Right cardiac atrium (tissue), 5 donors: ENCODE results near the gene HGD. TPM values are rescaled to one million over a fixed set of nuclear protein-coding genes. Genes with fewer than 3 reads are reported as not detected.
"Not testable (repeated sequence)": the region's sequence is repeated elsewhere in the genome, so short reads cannot be mapped to it uniquely, and the experiment has no call there.

Experiments
- ATAC-seq, 2 donors: fragments of 200-7000 bp; cut with Tn5 transposase; one replicate each; pipeline versions ENCODE4 v1.8.0 to v1.9.1; 2020; ENCODE audit warnings: moderate library complexity in 2 of 2, mild to moderate bottlenecking in 1 of 2
- DNase-seq, 3 donors: peaks; one replicate each; pipeline ENCODE4 v3.0.0-alpha.2; 2020
- H3K27ac ChIP-seq: one replicate; pipeline ENCODE4 v1.5.1; 2013; ENCODE audit warnings: mild to moderate bottlenecking, low read length, control low read depth, moderate library complexity
- H3K27me3 ChIP-seq: one replicate; pipeline ENCODE4 v1.6.1; 2013; ENCODE audit not compliant: control insufficient read depth, insufficient read depth
- H3K4me1 ChIP-seq: one replicate; pipeline ENCODE4 v1.6.1; 2013; ENCODE audit warnings: low read length; ENCODE audit not compliant: control insufficient read depth, insufficient read depth
- H3K4me3 ChIP-seq: one replicate; pipeline ENCODE4 v1.5.1; 2013; ENCODE audit warnings: low read length, control low read depth
- H3K9me3 ChIP-seq: one replicate; pipeline ENCODE4 v1.6.1; 2013; ENCODE audit warnings: low read length; ENCODE audit not compliant: control insufficient read depth
- WGBS: extraction: QIAGEN DNeasy Blood & Tissue Kit; methylation state at CpG from one replicate; pipeline ENCODE4 v1.1.7; 2013; 5-methylcytosine and 5-hydroxymethylcytosine counted together
- intact Hi-C, 4 donors: fragments of 100-400 bp; cut with DNase I; formaldehyde crosslinking; loops; one replicate each; pipeline versions ENCODE4 v1.11.0 to v1.14.0; 2022 to 2023
- long read RNA-seq, 4 donors: library from polyadenylated mRNA; unstranded; transcript quantifications; one replicate each; pipeline ENCODE4 v2.0.0, GENCODE V29; 2020 to 2021
- polyA plus RNA-seq: library from polyadenylated mRNA; stranded (reverse); fragments of 200-250 nt; gene quantifications from one replicate; pipeline ENCODE4 v1.2.3, GENCODE V29; 2013
- total RNA-seq, 4 donors: library from RNA; stranded (reverse); fragmentation: NEBNext Ultra II Directional; extraction: Animal tissue kit (Norgen Biotek cat#: 25700); gene quantifications; one replicate each; pipeline ENCODE4 v1.2.1, GENCODE V29; 2021
- donor health status: healthy with polysubstance abuse.
- donor health status: DM: no; HTN: yes; CAD: no.
- donor health status: DM: no; HTN: no; CAD: no.
- donor health status: DM: no; HTN: yes; CAD: no; lungs with severe emphysema.
- donor health status: DM: yes; HTN: yes; CAD: no.

Gene HGD
- total RNA-seq, result under 1 TPM in 2 of 4 donors, not detected in 2; 0.11 to 0.50 TPM
- 0.07 TPM for polyA plus RNA-seq
- long read RNA-seq, donor 1, result 0 reads
- long read RNA-seq, donor 2, result 0 reads
- long read RNA-seq, donor 3, result 0 reads
- long read RNA-seq, donor 4, result 0 reads

- intact Hi-C loops, result no loop called here
- ATAC-seq, result no peak
- DNase-seq, result no peak
Measured at GRCh38 chr3:120682095-120682681, at the start of gene HGD. Gene HGD, minus strand, starts transcription at chr3:120682239. Its CDS starts 128 bp downstream, at chr3:120682111.

DNA sequence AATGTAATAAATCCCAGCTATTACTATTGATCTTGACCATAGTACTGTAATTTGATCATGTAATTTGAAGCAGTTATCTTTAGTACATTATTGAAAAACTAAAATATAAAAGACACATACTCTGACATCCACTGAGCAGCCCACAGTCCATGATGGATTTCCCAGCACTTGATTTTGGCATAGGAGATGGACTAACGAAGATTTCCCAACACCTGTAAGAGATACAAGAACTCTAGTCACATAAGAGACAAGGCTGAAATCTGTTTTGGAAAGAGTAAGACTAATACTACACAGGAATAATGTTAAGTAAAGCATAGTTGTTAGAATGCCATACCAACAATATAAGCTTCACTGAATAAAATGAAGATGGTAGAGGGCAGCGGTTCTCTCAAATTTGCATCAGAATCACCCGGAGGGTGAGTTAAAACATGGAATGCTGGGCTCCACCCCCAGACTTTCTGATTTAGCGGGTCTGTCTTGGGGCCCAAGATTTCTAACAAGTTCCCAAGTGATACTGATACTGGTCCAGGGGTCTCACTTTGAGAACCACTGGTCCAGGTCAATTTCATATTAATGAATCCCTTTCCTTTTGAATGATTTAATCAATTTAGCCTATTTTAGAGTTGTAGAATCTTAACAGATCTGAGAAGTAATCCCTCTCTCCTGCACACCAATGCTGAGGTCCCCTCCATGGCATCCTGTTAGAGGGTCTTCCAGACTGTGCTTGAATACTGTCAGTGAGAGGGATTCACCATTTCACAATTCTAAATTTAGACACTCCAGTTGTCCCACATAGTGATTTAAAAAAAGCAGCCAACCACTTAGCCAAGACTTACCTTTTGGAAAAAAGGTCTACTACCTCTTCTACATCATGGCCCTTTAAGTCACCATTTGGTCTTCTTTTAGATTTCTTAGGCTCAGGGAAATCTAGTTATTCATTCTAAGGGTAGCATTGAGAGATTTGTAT is 48.8 kb upstream of the HGD start:
- Histone ChIP-seq H3K4me1 (no peaks in the 10 kb centered on the region), H3K27ac (no peak overlapping the region), H3K4me3 (no peak overlapping the region), H3K9me3 (no peaks in the 10 kb centered on the region), H3K27me3 (no peaks in the 10 kb centered on the region)
- intact Hi-C loops, result no loop called here
- ATAC-seq, result no peak
- 89% methylated on average over 4 of the region's 4 CpGs for WGBS
- no peak for DNase-seq

More at GRCh38 chr3:120682095-120682681, at the start of gene HGD:
- no peaks in the 10 kb centered on the region for H3K27me3 ChIP-seq
- 90% methylated on average over 5 of the region's 5 CpGs for WGBS
- H3K9me3 ChIP-seq, result no peaks in the 10 kb centered on the region
- H3K27ac ChIP-seq, result no peak within 1 kb of the TSS
- no peak within 1 kb of the TSS for H3K4me3 ChIP-seq
- H3K4me1 ChIP-seq, result no peaks in the 10 kb centered on the region

DNA sequence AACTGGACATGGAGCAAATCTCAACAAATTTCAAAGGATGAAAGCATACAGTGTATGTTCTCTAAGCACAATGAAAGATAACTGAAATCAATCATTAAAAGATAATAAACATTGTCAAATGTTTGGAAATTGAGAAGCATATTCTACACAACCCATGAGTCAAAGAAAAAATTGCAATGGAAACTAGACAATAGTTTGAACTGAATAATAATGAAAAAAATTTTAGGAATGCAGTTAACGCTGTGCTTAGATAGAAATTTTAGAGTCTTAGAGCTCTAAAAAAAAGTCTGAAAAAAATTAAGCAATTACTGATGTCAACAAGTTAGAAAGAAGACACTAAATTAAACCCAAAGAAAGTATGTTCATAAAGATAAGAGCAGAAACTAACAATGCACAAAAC is 44.8 kb upstream of the HGD start:
- ATAC-seq (no peak), DNase-seq (no peak)
- Histone ChIP-seq H3K4me3 (no peak overlapping the region), H3K9me3 (no peaks in the 10 kb centered on the region), H3K27me3 (no peaks in the 10 kb centered on the region), H3K4me1 (no peaks in the 10 kb centered on the region), H3K27ac (no peak overlapping the region)
- WGBS, result 81% methylated on average over 1 of the region's 1 CpG
- intact Hi-C loops, result no loop called here

GRCh38 chr3:120719167-120719834 is 37.3 kb upstream of the HGD start:
- 64% methylated on average over 20 of the region's 20 CpGs for WGBS
- H3K4me1 ChIP-seq, H3K4me3 ChIP-seq, H3K9me3 ChIP-seq, intact Hi-C loops, H3K27ac ChIP-seq, H3K27me3 ChIP-seq, ATAC-seq: not testable (repeated sequence)
- DNase-seq, result peak; percentile 72 to 89 (median 82)

DNA sequence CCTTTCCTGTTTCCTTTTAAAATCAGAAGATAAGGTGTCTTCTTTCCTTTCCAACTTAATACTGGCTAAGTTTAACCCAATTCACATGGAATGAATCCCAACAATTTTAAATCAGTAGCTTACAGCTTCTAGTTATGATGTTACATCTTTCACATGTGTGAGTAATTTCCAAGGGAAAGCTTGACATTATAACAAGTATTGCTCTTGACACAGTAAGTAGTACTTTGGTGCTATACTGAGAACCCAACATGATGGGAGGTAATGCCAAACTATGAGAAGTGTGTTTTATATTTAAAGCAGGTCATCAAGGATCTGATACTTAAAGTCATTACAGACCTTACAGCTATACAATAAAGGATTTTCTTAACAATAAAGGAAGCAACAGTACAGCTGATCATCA is 31.2 kb upstream of the HGD start:
- H3K27ac ChIP-seq, result no peak overlapping the region
- no peaks in the 10 kb centered on the region for H3K27me3 ChIP-seq
- H3K4me3 ChIP-seq, result no peak overlapping the region
- ATAC-seq, result no peak
- DNase-seq, result no peak
- H3K4me1 ChIP-seq, result no peaks in the 10 kb centered on the region
- H3K9me3 ChIP-seq, result no peaks in the 10 kb centered on the region
- intact Hi-C loops, result no loop called here

- Histone ChIP-seq H3K4me3 (no peak overlapping the region), H3K27ac (no peak overlapping the region), H3K27me3 (no peaks in the 10 kb centered on the region), H3K4me1 (no peaks in the 10 kb centered on the region), H3K9me3 (no peaks in the 10 kb centered on the region)
- no peak for ATAC-seq
- no peak for DNase-seq
- WGBS, result 95% methylated on average over 1 of the region's 1 CpG
- intact Hi-C loops, result no loop called here
Measured at GRCh38 chr3:120710369-120710768, 28.3 kb upstream of the HGD start.

GRCh38 chr3:120708408-120708807 is 26.4 kb upstream of the HGD start:
- Histone ChIP-seq H3K27me3 (no peaks in the 10 kb centered on the region), H3K4me1 (no peaks in the 10 kb centered on the region), H3K4me3 (no peak overlapping the region), H3K27ac (no peak overlapping the region), H3K9me3 (no peaks in the 10 kb centered on the region)
- no peak for ATAC-seq
- DNase-seq, result no peak
- intact Hi-C loops, result no loop called here

GRCh38 chr3:120706950-120707349 is 24.9 kb upstream of the HGD start:
- H3K4me1 ChIP-seq, result no peaks in the 10 kb centered on the region
- H3K27me3 ChIP-seq, result no peaks in the 10 kb centered on the region
- ATAC-seq, result no peak
- no peak overlapping the region for H3K27ac ChIP-seq
- intact Hi-C loops, result no loop called here
- no peak overlapping the region for H3K4me3 ChIP-seq
- H3K9me3 ChIP-seq, result no peaks in the 10 kb centered on the region
- no peak for DNase-seq

DNA sequence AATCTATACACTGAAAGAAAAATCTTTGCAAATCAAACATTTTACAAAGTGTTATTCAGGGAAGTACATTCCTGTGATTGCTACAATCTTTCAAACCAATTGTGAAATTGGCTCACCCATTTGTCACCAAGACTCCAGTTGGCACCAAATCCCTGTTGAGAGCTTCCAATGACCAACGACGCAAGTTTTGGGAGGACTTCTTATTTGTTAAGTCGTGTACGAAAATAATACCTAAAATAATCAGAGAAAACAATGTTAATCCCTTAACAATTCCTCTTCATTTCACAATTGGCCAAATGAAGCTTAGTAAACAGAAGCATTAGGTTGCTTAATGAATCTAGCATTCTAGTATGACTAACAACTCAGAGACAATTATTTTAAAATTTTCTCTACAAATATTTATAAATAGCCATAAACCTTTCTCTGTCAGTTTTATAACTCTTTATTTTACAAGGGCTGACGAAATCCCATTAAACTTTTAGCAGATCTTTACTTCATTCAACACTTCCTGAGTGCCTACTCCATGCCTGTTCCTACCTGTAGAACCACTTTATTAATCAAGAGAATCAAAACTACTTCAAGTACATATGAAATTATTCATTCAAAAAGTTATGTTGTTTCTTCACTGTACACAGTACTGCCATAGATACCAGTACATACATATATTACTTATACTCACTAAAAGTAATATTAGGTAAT is 24.0 kb upstream of the HGD start:
- WGBS, result 89% methylated on average over 5 of the region's 5 CpGs
- Histone ChIP-seq H3K27ac (no peak overlapping the region), H3K4me1 (no peaks in the 10 kb centered on the region), H3K27me3 (no peaks in the 10 kb centered on the region), H3K9me3 (no peaks in the 10 kb centered on the region), H3K4me3 (no peak overlapping the region)
- no peak for ATAC-seq
- intact Hi-C loops, result no loop called here
- DNase-seq, result no peak

DNA sequence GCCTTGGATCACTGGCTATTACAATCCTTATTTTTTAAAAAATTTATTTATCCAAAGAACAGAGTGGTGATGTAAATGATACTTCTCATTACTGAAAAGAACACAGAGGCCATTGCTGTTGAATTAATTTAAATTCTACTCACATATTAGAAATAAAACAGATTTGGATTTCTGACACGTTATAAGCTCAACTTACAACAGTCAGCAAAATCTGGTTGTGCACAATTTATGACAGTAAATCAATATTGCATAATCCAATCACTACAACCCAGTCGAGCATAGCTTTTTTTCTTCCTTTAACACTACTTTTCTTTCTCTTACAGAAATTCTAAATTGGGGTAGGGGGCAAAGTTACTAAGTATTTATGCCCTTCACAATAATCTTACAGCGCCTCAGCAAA is 17.3 kb upstream of the HGD start:
- Histone ChIP-seq H3K27me3 (no peaks in the 10 kb centered on the region), H3K9me3 (no peaks in the 10 kb centered on the region), H3K27ac (no peak overlapping the region), H3K4me3 (no peak overlapping the region), H3K4me1 (no peaks in the 10 kb centered on the region)
- WGBS, result 92% methylated on average over 3 of the region's 3 CpGs
- ATAC-seq (no peak), DNase-seq (no peak)
- intact Hi-C loops, result no loop called here
